Suppressor macrophage (primary cell): Measurements from ENCODE around the gene TNFRSF13B.
"Not testable (repeated sequence)": the region's sequence is repeated elsewhere in the genome, so short reads cannot be mapped to it uniquely, and the experiment has no call there.

Source experiments
- DNase-seq, 4 experiments: peaks; one replicate each; pipeline ENCODE4 v3.0.0-alpha.2; 2020 to 2022
- total RNA-seq, 17 experiments: gene quantifications; one replicate each; lab custom pipeline; 2026; ENCODE audit warnings: mixed read lengths in 6 of 17, inconsistent platforms in 3 of 17; lab: John Stamatoyannopoulos, UW

TNFRSF13B gene
- 0 to 0.88 (median 0) reads per million in 17 experiments for total RNA-seq

DNA sequence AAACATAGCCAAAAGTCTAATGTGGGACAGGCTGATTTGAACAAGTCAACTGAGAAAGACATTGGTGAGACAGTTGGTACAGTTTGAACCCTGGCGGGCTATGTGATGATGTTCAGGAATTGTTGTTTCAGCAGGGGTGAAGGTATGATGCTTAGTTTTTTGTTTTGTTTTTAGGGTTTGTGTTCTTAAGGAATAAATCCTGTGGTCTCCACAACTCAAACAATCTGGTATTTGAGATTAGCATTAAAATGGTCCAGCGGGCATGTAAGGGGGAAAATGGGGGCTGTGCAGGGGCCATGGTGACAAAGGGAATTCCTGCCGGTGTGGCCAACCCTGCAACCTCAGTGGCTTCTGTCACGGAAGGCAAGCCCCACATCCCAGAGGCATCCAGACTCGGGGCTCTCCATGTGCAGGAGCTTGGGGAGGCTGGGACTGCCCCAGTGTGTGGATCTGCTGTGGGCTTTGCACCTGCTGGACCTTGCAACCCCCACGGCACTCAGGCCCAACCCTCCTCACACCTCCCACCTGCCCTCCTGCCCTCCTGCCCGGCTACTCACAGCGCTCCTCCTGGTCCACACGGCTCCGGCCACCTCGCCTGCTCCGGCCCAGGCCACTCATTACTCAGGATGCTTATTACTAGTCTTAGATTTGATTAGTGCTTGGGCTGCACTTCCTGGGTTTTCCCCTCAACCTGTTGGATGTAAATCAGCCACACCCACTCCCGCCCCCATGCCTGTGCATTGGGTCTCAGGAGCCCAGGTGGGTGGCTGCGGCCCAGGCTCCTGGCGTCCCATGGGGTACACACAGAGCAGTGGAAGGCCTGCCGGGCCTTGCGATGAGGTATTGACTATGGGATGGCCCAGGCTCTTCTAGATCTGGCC lies at the start of gene TNFRSF13B:
Gene TNFRSF13B (minus strand): TSS at position 661 of the 881 bp plus-strand sequence. CDS start 43 bp downstream, at position 618.
- no peak for DNase-seq

DNA sequence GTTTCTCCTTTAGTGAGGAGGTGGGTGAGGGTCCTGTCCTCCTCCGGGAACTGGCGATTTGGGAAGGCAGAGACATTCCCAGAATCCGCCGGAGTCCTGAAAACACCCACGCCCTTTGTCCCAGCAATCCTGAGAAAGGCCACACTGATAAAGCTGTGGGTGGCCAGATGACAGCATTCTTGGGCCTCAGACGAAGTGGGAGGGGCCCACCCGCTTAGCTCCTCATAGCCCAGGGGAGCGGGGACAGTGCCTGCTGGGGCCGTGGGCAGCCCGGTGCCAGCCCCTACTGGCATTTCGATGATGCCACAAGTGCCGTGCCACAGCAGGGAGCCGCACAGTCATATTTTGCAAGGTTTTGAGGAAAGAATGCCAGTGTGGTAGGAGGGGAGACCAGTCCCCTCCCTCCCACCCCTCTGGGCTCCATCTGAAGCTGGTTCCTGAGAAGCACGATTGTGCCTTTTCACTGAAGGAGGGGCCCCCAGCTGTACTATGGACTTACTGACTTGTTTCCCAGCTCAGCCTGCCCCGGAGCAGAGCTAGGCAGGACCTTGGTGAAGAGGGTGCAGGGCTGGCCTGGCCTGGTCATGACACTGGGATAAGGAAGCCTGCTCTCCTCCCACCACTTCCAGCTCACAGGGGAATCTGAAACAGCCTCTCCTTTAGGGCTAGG lies 49.4 kb upstream of the TNFRSF13B start:
- DNase-seq = peak in 2 of 4 experiments; percentile 44 to 54

DNA sequence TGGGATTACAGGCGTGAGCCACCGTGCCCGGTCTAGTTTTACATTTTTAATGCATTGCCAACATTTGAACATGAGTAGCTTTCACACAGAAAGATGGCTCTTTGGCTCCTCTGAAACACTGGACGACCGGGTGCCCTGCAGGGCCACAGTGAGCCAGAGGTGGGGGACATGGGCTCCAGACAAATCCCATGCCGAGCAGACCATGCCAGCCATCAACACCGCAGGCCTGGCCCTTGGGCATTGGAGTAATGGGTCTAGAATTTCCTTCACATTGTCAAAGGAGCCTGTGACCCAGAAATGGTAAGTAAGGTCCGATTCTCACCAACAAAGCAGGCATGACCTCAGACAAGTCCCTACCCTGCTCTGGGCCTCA lies 48.9 kb upstream of the TNFRSF13B start:
- DNase-seq = no peak

DNA sequence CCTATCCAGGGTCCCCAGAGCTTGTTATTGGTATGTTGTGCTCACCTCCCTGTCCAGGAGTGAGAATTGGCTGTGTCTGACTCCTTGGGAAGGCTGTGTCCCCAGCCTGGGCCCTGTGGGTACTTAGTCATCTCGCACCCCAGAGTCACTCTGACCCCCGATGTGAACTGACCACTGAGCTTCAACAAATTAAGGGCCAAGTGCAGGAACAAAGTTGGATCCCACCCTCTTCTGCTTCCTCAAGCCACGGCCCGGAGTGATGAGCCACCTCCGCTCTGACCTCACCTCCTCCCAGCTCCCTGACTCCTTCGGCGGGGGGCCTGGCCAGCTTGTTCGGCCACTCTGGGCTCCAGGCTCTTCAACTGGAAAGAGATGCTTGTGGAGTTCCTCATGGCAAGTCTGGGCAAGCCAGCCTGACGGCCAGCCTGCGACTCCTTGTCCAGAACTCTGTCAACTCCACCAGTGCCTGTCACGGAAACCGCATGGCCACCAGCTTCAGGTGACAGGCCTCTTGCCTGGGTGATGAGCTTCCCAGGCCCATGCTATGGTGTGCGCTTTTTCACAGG lies 48.1 kb upstream of the TNFRSF13B start:
- no peak for DNase-seq

DNA sequence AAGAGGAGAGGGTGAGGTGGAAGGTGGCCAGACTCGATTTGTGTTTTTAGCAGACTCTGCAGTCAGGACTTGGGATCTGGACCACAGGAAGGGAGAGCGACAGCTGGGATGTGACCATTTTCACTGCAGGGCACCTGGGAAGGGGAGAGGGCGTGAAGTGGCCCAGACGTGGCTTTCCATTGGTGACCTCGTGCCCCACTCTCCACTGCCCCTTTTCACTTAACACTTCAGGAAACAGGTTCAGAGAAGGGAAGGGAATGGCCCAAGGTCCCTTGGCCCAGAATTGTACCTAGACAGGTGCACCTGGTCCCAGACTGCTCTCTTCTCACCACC lies 47.5 kb upstream of the TNFRSF13B start:
- DNase-seq = no peak

DNA sequence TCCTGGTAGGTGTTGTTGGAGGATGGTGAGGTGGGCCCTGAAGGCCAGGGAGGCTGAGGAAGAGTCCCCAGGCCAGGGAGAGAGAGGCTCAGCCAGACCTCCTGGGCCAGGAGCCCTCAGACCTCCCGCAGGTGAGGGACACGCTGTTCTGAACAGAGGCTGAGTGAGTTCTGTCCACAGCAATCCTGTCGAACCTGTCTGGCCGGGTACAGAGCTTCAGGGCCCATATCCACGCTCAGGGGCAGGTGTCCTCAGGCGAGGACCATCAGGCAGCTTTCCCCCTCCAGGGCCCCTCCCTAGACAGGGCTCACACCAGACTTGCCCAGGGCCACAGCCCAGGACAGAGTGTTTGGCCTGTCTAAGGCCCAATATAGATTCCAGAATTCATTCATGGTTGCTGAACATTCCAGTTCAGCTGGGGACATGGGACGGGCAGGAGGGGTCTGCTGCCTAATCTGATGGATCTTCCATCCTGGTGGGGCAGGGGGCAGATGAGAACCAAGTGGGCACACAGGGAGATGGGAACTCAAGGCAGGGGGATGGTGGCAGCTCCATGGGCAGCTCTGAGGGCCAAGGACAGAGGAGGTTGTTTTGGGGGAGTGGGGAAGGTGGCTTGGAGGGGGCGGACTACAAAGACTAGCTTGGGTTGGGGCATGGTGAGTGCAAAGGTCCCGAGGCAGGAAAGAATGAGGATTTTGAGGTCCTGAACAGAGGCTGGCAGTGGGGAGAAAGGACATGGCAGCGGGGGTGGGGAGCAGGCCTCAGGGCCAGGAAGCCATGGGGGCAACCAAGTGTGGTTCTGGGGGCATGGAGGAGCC lies 46.9 kb upstream of the TNFRSF13B start:
- no peak for DNase-seq

DNA sequence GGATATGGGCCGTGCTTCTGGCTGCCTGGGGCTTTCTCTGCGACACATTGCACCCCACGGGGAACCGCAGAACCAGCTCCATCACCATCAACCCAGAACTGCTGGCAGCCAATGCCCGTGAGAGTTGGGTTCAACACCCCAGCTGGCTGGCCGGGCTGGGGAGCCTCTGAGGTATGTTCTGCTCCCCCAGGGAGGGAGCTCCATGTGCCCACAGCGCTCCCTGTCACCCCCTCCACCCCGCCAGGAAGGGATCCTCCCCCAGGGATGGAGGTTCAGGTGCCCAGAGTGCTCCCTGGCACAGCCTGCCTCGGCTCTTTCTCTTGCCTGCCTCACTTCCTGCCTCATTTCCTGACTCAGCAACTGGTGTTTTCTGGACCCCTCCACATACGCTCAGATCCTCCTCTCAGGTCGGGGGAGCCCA lies 46.1 kb upstream of the TNFRSF13B start:
- DNase-seq = no peak

DNA sequence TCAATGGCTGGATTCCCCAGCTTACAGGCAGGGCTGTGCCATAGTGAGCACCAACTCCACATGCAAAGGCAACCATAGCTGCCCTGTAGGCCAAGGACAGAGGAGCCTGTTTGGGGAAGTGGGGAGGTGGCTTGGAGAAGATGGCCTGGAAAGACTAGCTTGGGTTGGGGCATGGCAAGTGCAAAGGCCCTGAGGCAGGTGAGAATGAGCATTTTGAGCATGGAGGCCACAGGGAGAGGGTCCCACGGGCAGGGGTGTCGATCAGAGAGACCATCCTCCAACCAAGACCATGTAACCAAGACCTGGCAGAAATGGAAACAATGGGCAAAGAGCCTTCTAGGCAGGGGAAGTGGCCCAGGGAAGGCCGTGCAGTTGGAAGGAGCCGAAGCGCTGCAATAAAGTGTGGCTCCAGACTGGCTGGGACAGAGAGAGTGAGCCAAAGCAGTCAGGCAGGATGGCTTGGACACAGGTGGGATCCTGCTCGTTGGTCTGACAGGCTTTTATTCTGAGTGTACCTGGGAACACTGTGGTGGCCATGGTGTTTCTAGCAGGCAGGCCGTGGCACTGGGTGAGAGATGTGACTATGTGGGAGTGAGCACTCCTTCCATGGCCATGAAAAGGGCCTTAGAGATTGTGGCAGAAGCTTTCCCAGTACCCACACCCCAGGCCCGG lies 45.6 kb upstream of the TNFRSF13B start:
- no peak for DNase-seq

DNA sequence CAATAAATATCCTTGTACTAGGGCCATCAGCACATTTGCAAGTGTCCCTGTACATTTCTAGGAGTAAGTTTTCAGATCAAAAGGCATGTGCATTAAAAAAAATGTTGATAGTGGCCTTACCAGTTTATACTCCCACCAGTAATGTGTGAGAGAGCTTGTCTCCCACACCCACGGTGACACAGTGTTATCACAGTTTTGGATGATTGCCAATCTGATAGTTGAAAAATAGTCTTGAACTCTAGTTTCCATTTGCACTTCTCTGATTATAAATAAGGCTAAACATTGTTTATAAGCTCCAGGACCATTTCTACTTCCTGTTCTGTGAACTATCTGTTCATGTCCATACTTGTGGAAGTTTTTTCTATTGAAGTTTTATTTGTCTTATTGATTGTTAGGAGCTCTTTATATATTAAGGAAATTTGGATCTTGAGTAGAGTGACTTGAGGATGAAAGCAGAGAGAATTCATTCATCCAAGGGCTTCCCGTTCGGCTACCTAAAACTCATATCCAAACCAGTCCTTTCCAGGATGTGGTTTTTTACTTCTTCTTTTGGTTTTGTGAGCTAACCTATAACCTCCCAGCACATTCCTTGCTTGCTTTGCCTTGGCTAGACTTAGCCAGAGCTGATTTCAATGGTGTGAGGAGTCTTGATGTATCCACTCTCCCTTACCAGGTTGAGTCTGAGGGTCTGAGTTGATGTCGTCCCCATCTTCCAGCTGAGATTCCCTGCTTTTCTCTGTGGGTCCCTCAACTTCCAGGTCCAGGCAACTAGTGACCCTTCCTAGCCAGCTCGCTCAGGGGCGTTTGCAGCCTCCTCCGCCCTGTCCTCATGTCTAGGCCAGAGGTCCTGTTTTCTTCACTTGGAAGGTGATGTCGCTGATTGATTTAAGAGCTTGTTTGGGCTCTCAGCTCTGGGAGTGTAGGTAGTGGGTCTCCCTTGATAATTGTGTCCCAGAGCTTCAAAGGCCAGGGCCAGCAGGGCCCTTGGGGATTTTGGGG lies 44.6 kb upstream of the TNFRSF13B start:
- peak; percentile 38 to 64 (median 52) for DNase-seq

GRCh38 chr17:17015230-17015629 lies 43.3 kb upstream of the TNFRSF13B start:
- DNase-seq = no peak

DNA sequence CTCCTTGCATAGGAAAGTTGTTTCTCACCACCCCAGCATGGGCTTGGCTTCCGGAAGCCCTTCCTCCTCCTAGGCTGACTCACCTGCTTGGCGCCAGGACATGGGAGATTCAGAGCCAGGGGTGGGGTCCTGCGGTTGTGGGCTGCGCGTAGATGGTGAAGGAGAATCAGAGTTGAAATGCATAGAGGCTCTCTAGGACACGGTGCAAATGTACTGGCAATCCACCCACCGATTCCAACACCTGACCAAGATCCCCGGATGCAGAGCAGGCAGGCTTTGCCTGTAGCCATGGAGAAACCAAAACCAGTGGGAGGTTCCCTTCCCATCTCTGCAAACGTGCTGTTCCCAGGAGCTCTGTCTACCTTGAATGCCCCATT lies 42.8 kb upstream of the TNFRSF13B start:
- DNase-seq = not testable (repeated sequence)

- not testable (repeated sequence) for DNase-seq
Observed at GRCh38 chr17:17013828-17014747, 42.2 kb upstream of the TNFRSF13B start.

DNA sequence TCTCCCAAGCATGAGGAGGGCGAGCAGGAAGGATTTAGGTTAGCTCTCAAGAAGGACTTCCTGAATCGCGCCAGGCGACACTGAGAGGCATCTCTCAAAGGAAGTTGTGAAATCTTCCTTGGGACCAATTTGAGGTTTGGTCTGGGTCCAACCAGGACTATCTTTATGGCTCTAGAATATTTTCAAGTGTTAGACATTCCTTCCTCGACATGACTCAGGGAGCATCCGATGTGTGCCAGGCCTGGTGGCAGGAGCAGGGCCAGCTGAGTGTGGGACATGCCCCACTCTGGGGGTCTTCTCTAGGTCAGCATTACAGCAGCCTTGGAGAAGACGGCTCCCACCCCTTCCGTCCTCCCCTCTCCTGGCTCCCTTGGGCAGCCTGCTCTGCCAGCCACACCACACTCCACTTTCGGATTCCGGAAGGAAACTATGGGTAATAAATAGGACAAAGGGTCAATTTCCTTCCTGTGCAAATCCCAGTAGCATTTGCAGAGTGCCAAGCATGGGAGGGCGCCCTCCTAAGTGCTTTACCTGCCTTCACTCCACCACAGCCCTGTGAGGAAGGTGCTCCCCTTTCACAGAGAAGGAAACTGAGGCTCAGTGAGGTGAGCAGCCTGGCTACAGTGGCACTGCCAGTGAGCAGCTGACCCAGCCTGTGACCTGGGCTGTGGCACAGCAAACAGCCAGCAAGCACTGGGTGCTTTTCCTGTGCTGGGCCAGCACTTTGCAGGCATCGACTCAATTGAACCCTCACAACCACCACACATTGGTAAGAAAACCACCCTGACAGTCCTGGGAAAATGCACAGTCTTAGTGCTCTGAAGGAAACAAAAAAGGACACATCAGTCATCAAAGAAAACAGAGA lies 39.4 kb upstream of the TNFRSF13B start:
- DNase-seq = peak; percentile 34 to 64 (median 42)

DNA sequence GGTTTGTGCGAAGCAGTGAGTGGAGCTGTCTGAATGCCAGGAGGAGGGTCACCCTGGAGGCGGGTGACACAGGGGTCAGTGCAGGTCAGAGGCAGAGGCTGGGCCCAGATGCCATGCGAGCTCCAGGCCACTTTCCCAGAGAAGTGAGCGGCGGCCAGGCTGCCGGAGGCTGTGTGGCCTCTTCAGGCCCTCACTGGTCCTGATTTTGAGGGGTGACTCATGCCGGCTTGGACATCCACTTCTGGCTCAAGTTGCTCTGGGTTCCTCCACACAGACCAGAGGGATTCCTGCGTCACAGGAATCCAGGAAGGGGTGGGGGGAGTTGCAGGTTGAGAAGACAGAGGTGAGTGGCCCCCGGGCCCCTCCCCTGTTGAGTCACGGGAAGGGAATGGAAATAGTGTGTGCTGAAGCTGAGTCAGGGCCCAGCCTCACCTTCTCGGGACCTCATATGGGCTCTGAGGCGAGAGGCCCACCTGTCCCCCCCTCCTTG lies 38.7 kb upstream of the TNFRSF13B start:
- not testable (repeated sequence) for DNase-seq

DNA sequence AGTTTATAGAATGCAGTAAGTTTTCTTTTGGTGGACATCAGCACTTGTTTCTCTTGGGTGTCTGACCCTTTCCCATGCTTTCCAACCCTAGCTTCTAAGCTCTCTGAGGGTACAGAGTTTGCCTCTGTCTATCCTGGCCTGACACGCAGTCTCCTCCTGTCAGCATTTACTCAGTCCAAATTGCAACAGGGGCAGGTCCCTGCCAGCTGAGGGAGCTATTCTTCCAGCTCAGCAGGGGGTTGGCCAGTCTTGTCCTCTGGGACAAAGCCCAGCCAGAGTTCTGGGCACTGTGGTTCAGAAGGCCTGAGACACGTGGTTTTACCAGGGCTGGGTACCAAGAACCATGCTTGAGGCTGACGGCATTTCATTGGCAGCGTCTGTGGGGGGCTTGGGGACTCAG lies 38.1 kb upstream of the TNFRSF13B start:
- not testable (repeated sequence) for DNase-seq

- not testable (repeated sequence) for DNase-seq
Observed at GRCh38 chr17:17008621-17009397, 36.9 kb upstream of the TNFRSF13B start.

GRCh38 chr17:17007891-17008290 lies 36.0 kb upstream of the TNFRSF13B start:
- DNase-seq = not testable (repeated sequence)
